Astrocyte of the hippocampus (primary cell): Measurements from ENCODE around the gene MATR3.
"Not testable (repeated sequence)": the region's sequence is repeated elsewhere in the genome, so short reads cannot be mapped to it uniquely, and the experiment has no call there.

Experiments used
- DNase-seq: peaks from one replicate; pipeline ENCODE4 v3.0.0; 2011; ENCODE audit warnings: low read depth, low spot score

The MATR3 gene

GRCh38 chr5:139296198-139296597 lies 2.7 kb downstream of the MATR3 start:
- no peak for DNase-seq

GRCh38 chr5:139296862-139297326 lies 3.4 kb downstream of the MATR3 start:
- DNase-seq, result no peak

GRCh38 chr5:139297439-139298133 lies 4.0 kb downstream of the MATR3 start:
- no peak for DNase-seq

GRCh38 chr5:139298242-139298641 lies 4.7 kb downstream of the MATR3 start:
- DNase-seq, result no peak

GRCh38 chr5:139299486-139299885 lies 5.9 kb downstream of the MATR3 start:
- DNase-seq, result no peak

- no peak for DNase-seq
Observed at GRCh38 chr5:139301808-139302499, 8.4 kb downstream of the MATR3 start.

- DNase-seq, result no peak
Observed at GRCh38 chr5:139304391-139305324, 11.1 kb downstream of the MATR3 start.

- no peak for DNase-seq
Observed at GRCh38 chr5:139306197-139306596, 12.7 kb downstream of the MATR3 start.

GRCh38 chr5:139306628-139307379 lies 13.3 kb downstream of the MATR3 start:
- no peak for DNase-seq

GRCh38 chr5:139308797-139309196 lies 15.3 kb downstream of the MATR3 start:
- DNase-seq, result no peak

- DNase-seq, result not testable (repeated sequence)
Observed at GRCh38 chr5:139310715-139311186, 17.2 kb downstream of the MATR3 start.

GRCh38 chr5:139312075-139312474 lies 18.5 kb downstream of the MATR3 start:
- DNase-seq, result no peak

- no peak for DNase-seq
Observed at GRCh38 chr5:139314276-139314675, 20.7 kb downstream of the MATR3 start.

GRCh38 chr5:139315056-139315615 lies 21.6 kb downstream of the MATR3 start:
- peak; percentile 27 for DNase-seq

- no peak for DNase-seq
Observed at GRCh38 chr5:139335811-139336210, 42.3 kb downstream of the MATR3 start.

GRCh38 chr5:139340051-139340450 lies 46.5 kb downstream of the MATR3 start:
- DNase-seq, result no peak

GRCh38 chr5:139341187-139341688 lies 47.7 kb downstream of the MATR3 start:
- DNase-seq, result no peak

GRCh38 chr5:139341689-139342422 lies 48.3 kb downstream of the MATR3 start, which contains the start of gene PAIP2:
TSS of gene PAIP2 (plus strand) at chr5:139341854. CDS start at chr5:139363785, 21,931 bp downstream.
- DNase-seq, result peak; percentile 100

GRCh38 chr5:139342423-139342723 lies 48.8 kb downstream of the MATR3 start:
- no peak for DNase-seq

GRCh38 chr5:139343476-139343875 lies 49.9 kb downstream of the MATR3 start:
- no peak for DNase-seq
